WTC11 (cell line): ENCODE results near the gene TLX1.

Experiments
- TF ChIP-seq, protein P1 (sequence below): sonication (generic); formaldehyde crosslinking; IDR thresholded peaks from 2 replicates; pipeline ENCODE4 v1.8.0; 2022; ENCODE audit warnings: mild to moderate bottlenecking, missing genetic modification reagents
- TF ChIP-seq, protein P2 (sequence below): sonication (generic); formaldehyde crosslinking; IDR thresholded peaks from 2 replicates; pipeline ENCODE4 v1.8.1; 2023; ENCODE audit warnings: mild to moderate bottlenecking, missing genetic modification reagents, moderate library complexity
- TF ChIP-seq, protein P3 (sequence below): fragments of 200-600 bp; IDR thresholded peaks from 2 replicates; pipeline ENCODE4 v1.8.0; 2022; ENCODE audit warnings: antibody characterized with exemption

DNA sequence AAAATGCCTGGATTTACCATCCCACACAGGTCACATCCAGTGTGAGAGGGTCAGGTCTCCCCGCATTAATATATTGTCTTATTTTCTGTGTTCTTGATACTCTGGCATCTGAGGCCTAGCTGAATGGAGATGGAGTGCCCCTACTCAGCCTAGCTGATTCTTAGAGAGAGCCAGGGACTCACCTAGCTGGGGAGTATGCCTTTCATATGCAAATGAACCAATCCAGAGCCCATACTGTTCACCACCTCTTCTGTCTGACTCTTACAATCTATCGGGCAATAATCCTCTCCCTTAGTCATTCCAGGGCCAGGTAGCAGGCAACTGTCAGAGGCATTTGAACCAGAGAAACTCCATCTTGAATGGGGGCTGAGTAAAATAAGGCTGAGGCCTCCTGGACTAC lies 51.8 kb downstream of the TLX1 start:
- TF ChIP-seq, protein P1, sequence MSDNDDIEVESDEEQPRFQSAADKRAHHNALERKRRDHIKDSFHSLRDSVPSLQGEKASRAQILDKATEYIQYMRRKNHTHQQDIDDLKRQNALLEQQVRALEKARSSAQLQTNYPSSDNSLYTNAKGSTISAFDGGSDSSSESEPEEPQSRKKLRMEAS: no peak
- TF ChIP-seq, protein P2, sequence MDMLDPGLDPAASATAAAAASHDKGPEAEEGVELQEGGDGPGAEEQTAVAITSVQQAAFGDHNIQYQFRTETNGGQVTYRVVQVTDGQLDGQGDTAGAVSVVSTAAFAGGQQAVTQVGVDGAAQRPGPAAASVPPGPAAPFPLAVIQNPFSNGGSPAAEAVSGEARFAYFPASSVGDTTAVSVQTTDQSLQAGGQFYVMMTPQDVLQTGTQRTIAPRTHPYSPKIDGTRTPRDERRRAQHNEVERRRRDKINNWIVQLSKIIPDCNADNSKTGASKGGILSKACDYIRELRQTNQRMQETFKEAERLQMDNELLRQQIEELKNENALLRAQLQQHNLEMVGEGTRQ: no peak
- TF ChIP-seq, protein P3, sequence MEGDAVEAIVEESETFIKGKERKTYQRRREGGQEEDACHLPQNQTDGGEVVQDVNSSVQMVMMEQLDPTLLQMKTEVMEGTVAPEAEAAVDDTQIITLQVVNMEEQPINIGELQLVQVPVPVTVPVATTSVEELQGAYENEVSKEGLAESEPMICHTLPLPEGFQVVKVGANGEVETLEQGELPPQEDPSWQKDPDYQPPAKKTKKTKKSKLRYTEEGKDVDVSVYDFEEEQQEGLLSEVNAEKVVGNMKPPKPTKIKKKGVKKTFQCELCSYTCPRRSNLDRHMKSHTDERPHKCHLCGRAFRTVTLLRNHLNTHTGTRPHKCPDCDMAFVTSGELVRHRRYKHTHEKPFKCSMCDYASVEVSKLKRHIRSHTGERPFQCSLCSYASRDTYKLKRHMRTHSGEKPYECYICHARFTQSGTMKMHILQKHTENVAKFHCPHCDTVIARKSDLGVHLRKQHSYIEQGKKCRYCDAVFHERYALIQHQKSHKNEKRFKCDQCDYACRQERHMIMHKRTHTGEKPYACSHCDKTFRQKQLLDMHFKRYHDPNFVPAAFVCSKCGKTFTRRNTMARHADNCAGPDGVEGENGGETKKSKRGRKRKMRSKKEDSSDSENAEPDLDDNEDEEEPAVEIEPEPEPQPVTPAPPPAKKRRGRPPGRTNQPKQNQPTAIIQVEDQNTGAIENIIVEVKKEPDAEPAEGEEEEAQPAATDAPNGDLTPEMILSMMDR: no peak
